GM20431 (cell line): ENCODE results near the gene SOX12.

Experiments
- in situ Hi-C: fragments of 300-500 bp; cut with MseI, MboI; formaldehyde crosslinking; loops from one replicate; pipeline ENCODE4 v1.15.0; 2020; ENCODE audit warnings: low sequenced_read_pairs; ENCODE audit not compliant: unreplicated experiment

Gene SOX12

DNA sequence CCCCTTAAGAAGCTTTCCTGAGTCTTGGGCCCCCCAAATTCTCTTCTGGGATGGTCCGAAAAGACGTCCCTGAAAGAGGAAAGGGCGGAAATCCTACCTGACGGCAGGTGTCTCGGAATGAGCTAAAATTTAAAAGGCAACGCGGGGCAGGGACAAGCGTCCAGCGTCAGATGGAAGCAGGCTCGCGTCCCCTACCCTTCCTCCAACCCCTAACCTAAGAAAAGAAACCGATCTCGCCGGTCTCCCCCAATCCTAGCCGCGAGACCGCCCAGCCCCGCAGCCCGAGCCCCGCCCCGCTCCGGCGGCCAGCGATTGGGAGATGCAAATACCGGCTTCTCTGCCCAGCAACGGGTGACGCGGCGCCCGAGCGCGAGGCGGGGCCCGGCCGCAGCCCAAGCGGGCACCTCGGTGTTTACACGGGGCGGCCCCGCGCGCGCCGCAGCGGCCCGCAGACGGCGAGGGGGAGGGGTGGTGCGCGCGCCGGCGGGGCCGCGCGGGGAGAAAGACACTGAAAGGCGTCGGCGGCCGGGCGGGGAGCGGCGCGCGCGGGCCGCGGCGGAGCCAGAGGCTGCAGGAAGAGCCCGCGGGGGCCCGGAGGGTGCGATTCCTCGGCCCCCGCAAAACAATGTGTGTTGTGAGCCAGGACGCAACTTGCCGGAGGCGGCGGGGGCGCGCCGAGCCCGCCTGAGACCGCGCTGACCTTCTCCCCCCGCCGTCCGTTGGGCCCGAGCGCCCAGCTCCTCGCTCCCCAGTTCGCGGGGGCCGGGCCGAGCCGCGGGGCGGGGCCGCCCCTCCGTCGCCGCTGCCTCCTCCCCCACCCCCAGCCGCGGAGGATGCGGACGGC is at the start of gene SOX12:
Gene SOX12, plus strand, starts transcription at position 508 of the 844 bp plus-strand sequence. CDS start 373 bp downstream, outside the sequence.
- in situ Hi-C loops: no loop called here

DNA sequence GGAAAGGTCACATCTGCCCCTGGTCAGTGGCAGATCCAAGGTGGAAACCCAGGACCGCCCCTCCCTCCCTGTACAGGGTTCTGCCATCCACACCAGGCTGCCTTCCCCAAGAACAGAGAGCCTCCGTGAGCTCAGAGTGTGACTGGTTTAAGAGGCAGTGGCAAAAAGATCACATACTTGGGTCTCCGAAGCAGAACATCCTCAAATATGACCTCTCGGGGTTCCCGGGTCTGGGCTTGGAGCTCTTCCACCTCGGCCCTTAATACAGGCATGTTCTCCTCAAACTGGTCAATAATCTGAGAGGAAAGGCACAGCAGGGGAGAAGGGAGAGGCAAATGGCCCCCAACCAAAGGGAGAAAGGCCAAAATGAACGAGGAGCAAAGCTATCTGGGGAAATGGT is 49.6 kb upstream of the SOX12 start:
- in situ Hi-C loops: no loop called here

- in situ Hi-C loops: no loop called here
These were observed 48.5 kb upstream of the SOX12 start for GRCh38 chr20:276620-277495.

DNA sequence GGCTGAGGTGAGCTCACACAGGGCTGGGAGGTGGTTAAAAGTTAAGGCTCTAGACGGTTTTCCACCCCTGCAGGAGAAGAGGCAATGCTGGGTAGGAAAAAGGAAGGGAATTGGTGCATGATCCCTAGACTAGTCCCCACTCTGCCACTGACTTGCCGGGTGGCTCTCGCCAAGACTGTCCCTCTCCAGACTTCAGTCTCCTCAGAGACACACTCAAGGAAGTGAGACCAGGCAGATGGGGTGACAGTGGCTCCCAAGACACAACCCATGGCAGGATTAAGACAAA is 47.9 kb upstream of the SOX12 start:
- in situ Hi-C loops: no loop called here

DNA sequence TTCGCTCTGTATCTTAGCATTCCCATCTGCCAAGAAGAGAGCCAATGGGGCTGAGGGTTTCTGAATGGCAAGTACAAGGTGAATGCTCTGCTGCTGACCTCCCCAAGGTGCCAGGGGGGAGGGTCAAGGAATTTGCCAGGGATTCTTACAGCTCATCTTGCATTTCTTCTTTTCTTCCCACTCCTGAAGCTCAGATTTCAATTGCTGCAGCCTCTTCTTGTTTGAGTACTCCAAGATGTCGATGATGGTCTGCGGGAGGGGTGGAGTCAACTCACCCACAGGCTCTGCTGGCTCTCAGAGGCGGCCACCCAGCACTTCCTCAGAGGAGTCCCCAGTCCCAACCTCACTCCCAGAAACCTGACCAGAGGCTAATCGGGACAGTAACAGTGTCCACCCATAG is 47.2 kb upstream of the SOX12 start:
- in situ Hi-C loops: no loop called here

- in situ Hi-C loops: no loop called here
These were observed 46.5 kb upstream of the SOX12 start for GRCh38 chr20:278607-279571.

GRCh38 chr20:284172-284571 is 41.2 kb upstream of the SOX12 start:
- in situ Hi-C loops: no loop called here

DNA sequence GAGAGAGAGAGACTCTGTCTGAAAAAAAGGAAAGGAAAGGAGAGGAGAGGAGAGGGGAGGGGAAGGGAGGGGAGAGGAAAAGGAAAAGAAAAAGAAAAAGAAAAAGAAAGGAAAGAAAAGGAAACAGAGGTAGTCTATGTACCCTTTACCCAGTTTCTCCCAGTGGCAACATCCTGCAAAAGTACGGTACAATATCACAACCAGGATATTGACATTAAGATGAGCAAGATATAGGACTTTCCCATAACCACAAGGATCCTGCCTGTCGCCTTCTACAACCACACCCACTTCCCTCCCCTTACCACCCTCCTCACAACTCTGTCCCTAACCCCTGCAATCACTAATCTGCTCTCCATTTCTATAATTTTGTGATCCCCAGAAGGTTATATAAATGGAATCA is 38.8 kb upstream of the SOX12 start:
- in situ Hi-C loops: no loop called here

GRCh38 chr20:288956-289692 is 36.2 kb upstream of the SOX12 start:
- in situ Hi-C loops: no loop called here

DNA sequence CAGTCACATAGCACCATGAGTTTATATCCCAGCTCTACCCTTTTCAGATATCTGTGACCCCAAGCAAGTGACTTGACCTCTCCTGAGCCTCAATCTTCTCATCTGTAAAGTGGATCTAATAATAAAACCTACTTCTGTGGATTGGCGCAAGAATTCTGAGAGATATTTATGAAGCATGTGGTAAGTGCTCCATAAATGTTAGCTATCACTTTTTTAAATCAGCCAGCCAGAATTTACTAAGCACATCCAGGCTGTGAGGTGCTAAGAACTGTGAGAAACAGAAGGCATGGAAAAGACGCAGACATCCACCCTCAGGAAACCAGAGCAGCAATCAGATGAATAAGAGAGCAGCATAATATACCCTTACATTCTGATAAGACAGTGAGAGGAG is 35.7 kb upstream of the SOX12 start:
- in situ Hi-C loops: no loop called here

GRCh38 chr20:290084-290831 is 35.1 kb upstream of the SOX12 start, which contains the start of gene C20orf96:
Gene C20orf96 (minus strand): TSS chr20:290750. CDS start chr20:290610, 140 bp downstream.
- in situ Hi-C loops: no loop called here

GRCh38 chr20:294602-295001 is 30.8 kb upstream of the SOX12 start:
- in situ Hi-C loops: no loop called here

- in situ Hi-C loops: no loop called here
These were observed 29.5 kb upstream of the SOX12 start for GRCh38 chr20:295804-296203.

DNA sequence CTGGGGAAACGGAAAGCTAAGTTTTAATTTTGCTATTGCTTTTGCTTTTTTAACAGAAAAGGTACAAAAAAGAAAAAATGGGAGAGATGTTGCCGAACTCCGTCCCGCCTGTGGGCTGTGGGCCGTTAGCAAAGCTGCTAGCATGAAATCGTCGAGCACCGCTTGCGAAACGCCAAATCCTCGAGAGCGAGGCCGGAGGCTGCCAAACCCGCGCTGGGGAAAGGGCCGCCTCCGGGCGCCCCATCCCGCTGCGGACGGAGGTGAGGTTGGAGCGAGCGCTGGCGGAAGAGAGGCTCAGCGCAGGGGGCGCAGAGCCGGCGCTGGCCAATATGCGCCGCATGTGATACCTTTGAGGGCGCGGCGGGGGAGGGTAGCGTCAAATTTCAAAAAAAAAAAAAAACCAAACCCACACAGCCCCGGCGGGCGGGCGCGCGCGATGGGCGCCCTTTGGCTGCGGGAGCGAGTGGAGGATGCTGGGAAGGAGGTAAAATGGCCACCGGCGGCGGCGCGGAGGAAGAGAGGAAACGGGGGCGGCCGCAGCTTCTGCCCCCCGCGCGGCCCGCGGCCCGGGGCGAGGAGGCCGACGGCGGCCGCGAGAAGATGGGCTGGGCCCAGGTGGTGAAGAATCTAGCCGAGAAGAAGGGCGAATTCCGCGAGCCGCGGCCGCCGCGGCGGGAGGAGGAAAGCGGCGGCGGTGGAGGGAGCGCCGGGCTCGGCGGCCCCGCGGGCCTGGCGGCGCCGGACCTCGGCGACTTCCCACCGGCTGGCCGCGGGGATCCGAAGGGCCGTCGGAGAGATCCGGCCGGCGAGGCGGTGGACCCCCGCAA is 28.0 kb upstream of the SOX12 start, which contains the start of gene ZCCHC3:
Gene ZCCHC3, plus strand, starts transcription at position 473 of the 827 bp plus-strand sequence. Its CDS starts 17 bp downstream, at position 490.
- in situ Hi-C loops: no loop called here

GRCh38 chr20:297925-298775 is 27.2 kb upstream of the SOX12 start:
- in situ Hi-C loops: no loop called here

DNA sequence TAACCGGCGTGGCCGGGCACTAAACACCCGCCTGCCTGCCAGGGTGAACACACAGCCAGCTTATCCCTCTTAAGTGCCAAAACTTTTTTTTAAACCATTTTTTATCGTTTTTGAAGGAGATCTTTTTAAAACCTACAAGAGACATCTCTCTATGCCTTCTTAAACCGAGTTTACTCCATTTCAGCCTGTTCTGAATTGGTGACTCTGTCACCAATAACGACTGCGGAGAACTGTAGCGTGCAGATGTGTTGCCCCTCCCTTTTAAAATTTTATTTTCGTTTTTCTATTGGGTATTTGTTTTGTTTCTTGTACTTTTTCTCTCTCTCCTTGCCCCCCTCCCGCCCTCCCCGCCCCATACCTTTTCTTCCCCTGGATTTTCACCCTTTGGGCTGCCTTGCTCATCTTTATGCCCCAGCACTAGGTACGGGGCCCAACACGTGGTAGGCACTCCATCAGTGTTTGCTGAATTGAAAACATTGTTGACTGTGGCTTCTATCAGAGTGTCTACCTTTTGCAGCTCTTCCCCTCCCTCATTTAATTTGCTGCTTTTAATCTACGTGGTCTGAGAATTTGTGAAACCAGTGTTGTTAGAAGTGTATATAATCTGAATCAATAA is 26.5 kb upstream of the SOX12 start:
- in situ Hi-C loops: no loop called here
